ENCODE data around the gene RNF214.

DNA sequence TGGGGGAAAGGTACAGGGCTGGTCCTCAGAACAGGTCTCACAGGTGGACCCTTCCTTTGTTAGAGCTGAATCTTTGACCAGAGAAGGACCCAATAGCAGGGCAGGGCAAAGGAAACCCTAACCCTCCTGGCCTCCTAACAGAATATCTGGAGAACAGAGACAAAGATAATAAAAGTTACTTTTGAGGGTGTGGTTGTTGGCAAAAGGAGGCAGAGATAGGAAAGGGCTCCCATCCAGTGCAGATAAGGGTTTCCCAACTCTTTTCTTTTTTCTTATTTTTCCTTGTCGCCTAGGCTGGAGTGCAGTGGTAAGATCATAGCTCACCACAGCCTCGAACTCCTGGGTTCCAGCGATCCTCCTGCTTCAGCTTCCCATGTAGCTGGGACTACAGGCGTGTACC lies 12.5 kb upstream of the RNF214 start:
- TF ChIP-seq, protein P1, sequence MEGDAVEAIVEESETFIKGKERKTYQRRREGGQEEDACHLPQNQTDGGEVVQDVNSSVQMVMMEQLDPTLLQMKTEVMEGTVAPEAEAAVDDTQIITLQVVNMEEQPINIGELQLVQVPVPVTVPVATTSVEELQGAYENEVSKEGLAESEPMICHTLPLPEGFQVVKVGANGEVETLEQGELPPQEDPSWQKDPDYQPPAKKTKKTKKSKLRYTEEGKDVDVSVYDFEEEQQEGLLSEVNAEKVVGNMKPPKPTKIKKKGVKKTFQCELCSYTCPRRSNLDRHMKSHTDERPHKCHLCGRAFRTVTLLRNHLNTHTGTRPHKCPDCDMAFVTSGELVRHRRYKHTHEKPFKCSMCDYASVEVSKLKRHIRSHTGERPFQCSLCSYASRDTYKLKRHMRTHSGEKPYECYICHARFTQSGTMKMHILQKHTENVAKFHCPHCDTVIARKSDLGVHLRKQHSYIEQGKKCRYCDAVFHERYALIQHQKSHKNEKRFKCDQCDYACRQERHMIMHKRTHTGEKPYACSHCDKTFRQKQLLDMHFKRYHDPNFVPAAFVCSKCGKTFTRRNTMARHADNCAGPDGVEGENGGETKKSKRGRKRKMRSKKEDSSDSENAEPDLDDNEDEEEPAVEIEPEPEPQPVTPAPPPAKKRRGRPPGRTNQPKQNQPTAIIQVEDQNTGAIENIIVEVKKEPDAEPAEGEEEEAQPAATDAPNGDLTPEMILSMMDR (IDR thresholded peaks at IDR 0.05): no peak
- no peak for TF ChIP-seq POLR2A (IDR thresholded peaks at IDR 0.05)
